ENCODE results near the gene KIF18B. TPM values are rescaled to one million over a fixed set of nuclear protein-coding genes. Genes with fewer than 3 reads are reported as not detected.

KIF18B gene
- total and polyA plus RNA-seq, 2 donors (not counting 3 experiments of a cell fraction or from before 2014, with no cell fraction given): 24.5 to 50.3 TPM

- Histone ChIP-seq H3K27me3 (ENCODE audit: control insufficient read depth in 2 of 2, insufficient read depth in 2 of 2, low read length in 2 of 2) (no peaks in the 10 kb centered on the region), H3K79me2 (ENCODE audit: control insufficient read depth, insufficient read depth, low read length) (peaks cover 29% of the 10 kb centered on the region), H3K36me3 (ENCODE audit: control insufficient read depth in 2 of 2, extremely low read depth in 1 of 2, insufficient read depth in 2 of 2, low read length in 2 of 2) (peaks cover 6 to 8% of the 10 kb centered on the region in 2 experiments), H4K20me1 (replicated peaks; ENCODE audit: control insufficient read depth, extremely low read depth, insufficient read depth, low read length) (no peaks in the 10 kb centered on the region), H3K4me2 (ENCODE audit: insufficient read depth, low read length) (no peak overlapping the region), H3K9ac (replicated peaks; ENCODE audit: extremely low read depth, insufficient read depth, low read length) (no peak overlapping the region), H3K9me3 (replicated peaks; ENCODE audit: control insufficient read depth, insufficient read depth, low read length) (no peaks in the 10 kb centered on the region), H3K4me3 (replicated peaks in 1 of 3; ENCODE audit: insufficient read depth in 1 of 3, low read depth in 1 of 3, low read length in 3 of 3) (no peak overlapping the region), H3K27ac (ENCODE audit: insufficient read depth, low read depth, low read length) (no peak overlapping the region), H3K9me1 (replicated peaks; ENCODE audit: control insufficient read depth, extremely low read depth, insufficient read depth, low read length) (no peaks in the 10 kb centered on the region), H2AFZ (ENCODE audit: low read depth, low read length) (no peak overlapping the region), H3K4me1 (ENCODE audit: control insufficient read depth, extremely low read depth, insufficient read depth, low read length) (no peaks in the 10 kb centered on the region)
- DNase-seq (ENCODE audit: low read depth, low spot score) (no peak), FAIRE-seq (no peak)
- BruUV-seq (replicated peaks): no TSS peak
- TF ChIP-seq MAX (IDR thresholded peaks at IDR 0.05; ENCODE audit: insufficient read depth, insufficient read length) (no peak), POLR2A (IDR thresholded peaks at IDR 0.05; ENCODE audit: low read depth, low read length) (no peak), JUN (IDR thresholded peaks at IDR 0.05; ENCODE audit: borderline replicate concordance, insufficient read depth, insufficient read length, low read depth) (no peak), MYC (IDR thresholded peaks at IDR 0.05; ENCODE audit: low read depth, low read length) (no peak), EZH2 (IDR thresholded peaks at IDR 0.05; ENCODE audit: borderline replicate concordance, low read depth, low read length, severe bottlenecking) (no peak), GATA2 (IDR thresholded peaks at IDR 0.05; ENCODE audit: insufficient read depth, insufficient read length, low read depth, low read length) (no peak), POLR2AphosphoS5 (IDR thresholded peaks at IDR 0.05; ENCODE audit: insufficient read depth, low read depth, low read length) (no peak)
- TF ChIP-seq, protein P1, sequence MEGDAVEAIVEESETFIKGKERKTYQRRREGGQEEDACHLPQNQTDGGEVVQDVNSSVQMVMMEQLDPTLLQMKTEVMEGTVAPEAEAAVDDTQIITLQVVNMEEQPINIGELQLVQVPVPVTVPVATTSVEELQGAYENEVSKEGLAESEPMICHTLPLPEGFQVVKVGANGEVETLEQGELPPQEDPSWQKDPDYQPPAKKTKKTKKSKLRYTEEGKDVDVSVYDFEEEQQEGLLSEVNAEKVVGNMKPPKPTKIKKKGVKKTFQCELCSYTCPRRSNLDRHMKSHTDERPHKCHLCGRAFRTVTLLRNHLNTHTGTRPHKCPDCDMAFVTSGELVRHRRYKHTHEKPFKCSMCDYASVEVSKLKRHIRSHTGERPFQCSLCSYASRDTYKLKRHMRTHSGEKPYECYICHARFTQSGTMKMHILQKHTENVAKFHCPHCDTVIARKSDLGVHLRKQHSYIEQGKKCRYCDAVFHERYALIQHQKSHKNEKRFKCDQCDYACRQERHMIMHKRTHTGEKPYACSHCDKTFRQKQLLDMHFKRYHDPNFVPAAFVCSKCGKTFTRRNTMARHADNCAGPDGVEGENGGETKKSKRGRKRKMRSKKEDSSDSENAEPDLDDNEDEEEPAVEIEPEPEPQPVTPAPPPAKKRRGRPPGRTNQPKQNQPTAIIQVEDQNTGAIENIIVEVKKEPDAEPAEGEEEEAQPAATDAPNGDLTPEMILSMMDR (IDR thresholded peaks at IDR 0.05; ENCODE audit: extremely low read depth in 1 of 2, insufficient read depth in 1 of 2, low read depth in 1 of 2, low read length in 2 of 2): no peak
- intact Hi-C loops (cut with micrococcal nuclease) (no loop called here), dilution Hi-C loops (cut with MboI; ENCODE audit: extremely low pct_ligation_motif_present, low sequenced_read_pairs) (no loop called here)
- CTCF ChIA-PET: interaction anchor here (1.2 kb wide), 1 partner anchor 14 kb away, joined by 6 read pairs; no protein-coding TSS in a partner anchor
- POLR2A ChIA-PET: no interaction called here
Observed at GRCh38 chr17:44934745-44935105, 12.8 kb downstream of the KIF18B start.

All from endothelial cell of umbilical vein (primary cell).